UCSD-AML1 (cell line): Measurements from ENCODE around the gene MYEOV.
A peak's percentile ranks its signal among the peaks of the same experiment; 100 is the strongest.

Experiments
- DNase-seq: peaks from one replicate; lab custom pipeline; 2025; ENCODE audit not compliant: unreplicated experiment; lab: John Stamatoyannopoulos, UW

The MYEOV gene

DNA sequence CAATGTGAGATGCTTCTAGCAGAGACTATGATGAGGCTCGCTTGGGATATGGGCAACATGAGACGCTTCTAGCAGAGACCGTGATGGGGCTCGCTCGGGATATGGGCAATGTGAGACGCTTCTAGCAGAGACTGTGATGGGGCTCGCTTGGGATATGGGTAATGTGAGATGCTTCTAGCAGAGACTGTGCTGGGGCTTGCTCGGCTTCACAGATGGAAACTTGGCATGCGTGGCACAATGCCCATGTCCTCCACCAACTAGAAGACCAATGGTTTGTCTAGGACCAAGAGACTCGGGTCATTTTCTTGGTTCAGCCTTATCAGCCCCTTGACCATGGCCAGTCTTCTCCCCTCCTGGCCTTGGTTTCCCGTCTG lies 7.1 kb downstream of the MYEOV start:
- DNase-seq: no peak

DNA sequence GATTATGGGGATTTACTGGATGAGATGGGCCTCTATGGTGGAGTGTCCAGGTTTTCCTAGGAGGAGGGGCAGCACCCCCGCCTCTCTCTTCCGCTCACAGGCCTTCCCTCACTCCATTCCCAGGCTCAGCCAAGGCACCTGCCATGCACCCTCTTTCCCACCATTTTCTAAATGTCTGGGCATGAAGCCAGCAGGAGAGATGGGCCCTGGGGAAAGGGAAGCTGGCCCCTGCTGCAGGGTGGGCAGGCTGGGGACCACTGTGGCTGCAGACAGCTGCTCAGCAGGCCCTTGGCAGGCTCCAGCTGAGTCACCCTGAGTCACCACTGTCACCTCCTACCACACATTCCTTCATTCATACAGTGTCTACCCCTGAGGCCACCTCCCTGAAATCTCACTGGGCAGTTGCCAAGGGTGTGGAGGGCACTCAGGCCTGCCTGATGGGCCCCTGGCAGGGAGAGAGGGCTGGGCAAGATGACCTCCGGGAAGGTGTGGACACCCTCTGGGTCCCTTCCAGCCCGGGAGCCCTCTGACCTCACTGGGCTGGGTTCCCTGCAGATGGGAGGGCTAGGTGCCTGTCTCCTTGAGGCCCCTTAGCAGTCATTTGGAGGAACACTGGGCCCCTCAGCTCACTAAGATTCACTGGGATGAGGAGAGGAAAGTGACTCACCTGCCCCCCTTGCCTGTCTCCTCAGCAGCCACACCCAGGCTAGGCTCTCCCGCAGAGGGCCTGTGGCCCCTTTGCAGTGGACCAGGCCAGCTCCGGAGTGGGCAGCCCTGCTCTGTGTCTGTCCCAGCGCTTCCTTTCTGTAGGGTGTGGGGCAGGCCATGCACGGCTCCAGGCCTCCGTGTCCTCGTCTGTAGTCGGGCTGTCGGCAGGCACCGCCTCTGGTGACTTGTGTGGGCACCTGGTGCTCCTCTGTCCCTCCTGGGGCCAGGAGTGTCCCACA lies 7.8 kb downstream of the MYEOV start:
- no peak for DNase-seq

DNA sequence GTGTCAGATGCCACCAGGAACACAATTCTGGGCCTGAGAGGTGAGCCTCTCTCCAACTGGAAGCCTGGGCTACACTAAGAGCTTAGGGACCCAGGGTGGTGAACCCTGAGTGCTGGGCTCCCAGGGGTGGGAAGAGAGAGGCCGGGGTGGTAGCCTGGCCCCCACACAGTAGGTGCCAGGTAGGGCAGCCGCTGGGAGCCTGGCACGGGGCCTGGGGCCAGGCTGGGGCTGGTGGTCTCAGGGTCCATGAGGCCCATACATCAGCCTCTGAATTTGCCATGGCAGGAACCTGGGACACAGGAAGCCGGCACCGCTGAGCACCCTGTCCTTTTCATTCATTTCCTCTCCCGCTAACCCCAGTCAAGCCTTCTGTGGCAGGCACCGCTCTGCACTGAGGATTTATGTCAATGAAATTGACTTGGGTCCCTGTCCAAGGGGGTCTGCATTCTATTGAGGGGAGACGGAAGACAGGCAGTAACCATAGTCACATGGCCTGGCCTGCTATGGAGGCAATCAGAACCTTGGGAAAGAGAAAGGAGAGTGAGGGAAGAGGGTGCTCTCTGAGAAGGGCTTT lies 8.6 kb downstream of the MYEOV start:
- DNase-seq: no peak

DNA sequence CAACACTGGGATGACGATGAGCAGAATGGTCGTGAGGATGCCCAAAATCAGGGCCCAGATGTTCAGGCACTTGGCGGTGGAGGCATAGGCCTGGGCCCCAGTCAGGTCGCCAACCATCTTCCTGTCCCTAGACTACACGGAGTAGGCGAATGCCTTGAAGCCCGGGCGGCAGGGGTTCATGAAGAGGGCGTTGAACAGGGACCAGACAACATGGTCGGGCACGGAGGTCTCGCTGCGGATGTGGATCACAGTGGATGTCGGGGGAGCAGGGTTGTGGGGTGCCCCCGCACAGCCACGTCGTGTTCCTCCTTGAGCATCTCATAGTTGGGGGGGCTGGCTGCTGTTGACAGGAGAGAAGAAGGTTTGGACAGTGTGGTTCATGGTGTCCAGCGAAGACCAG lies 9.5 kb downstream of the MYEOV start:
- no peak for DNase-seq

DNA sequence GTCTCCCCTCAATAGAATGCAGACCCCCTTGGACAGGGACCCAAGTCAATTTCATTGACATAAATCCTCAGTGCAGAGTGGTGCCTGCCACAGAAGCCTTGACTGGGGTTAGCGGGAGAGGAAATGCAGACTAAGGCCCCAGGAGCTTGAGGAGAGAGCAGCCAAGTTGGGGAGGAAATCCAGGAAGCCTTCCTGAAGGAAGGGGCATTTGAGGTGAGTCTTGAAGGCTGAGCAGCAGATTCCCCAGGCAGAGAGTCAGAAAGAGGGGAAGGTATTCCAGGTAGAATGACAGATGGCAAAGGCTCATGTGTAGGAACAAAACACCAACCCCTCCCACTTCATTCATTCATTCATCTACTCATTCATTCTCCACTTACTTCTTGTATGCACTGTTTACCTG lies 10.3 kb downstream of the MYEOV start:
- no peak for DNase-seq

DNA sequence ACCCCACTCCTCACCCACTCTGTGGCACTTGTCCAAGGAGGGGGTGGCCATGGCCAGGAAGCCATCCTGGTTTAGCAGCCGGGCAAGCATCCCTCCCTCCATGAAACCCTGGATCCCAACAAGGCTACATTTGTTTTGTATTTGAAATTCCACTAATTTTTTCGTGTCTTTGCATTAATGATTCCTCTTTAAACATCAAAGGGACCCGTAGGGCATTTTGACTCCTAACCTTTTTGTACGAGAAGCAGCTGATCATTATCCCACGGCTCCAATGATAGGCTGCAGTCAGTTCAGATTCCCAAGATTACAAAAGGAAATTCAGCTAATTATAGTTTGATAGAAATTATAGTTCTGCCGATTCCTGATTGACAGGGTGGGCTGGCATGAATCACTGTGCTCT lies 10.7 kb downstream of the MYEOV start:
- DNase-seq: no peak

DNA sequence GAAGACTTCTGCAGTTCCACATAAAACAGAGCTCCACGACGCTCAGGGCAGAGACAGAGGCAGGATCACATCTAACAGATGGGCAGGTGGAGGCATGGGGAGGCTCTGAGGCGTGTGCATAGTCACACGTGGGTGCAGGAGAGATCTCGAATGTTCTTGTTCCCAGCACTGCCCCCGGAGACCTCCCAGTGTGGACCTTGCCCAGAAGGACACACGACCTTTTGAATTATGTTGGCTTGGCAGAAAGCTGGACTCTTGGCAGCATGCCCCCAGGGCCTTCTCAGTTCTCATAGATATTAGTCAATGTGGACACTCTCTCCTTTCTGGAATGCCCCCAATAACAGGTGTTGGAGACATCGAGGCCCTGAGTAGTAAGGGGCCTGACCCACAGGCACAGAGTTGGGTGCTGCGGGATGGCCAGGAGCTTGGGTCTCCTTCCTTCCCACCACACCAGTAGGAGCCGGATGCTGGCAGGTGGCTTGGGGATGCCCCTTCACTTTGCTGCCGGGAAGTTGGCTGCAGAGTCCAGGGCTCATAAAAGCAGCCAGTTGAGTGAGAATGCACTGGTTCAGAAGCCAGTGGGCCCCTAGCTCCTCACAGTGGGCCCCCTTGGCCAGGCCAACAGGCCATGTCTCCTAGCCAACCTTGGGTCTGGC lies 12.1 kb downstream of the MYEOV start:
- no peak for DNase-seq

DNA sequence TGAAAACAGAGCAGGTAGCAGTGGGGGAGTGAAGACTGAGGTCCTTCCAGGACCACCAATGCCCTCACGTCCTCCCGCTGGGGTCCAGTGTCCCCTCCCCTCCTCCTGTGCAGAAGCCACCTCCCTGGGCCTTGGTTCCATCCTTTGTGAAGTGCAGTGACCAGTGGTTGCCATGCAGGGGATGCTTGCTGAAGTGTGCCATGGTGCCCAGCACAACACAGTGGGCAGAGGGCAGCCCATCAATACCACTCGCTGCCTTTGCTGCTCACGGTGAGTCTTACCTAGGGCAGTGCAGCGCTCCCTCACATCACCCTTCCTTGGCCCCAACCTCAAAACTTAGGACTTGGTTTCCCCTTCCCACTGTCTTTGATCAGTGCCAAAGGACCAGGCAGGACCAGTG lies 12.9 kb downstream of the MYEOV start:
- DNase-seq: no peak

DNA sequence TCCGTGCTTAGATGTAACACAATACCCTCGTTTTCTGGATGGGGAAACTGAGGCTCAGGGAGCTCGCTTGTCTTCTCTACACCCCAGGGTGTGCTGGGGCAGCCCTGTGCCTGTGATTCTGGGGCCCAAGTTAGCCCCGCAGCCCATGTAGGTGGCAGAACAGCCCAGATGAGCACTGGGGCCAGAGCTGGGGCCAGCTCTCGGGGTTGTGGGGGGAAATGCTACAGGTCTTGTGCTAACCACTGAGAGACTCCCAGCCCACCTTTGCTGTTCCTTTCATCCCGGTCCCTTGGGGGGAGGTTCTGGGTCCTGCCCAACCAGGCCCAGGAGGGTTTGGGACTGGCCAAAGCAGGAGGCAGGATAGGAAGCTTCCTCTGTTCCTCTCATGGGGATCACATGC lies 13.5 kb downstream of the MYEOV start:
- DNase-seq: no peak

DNA sequence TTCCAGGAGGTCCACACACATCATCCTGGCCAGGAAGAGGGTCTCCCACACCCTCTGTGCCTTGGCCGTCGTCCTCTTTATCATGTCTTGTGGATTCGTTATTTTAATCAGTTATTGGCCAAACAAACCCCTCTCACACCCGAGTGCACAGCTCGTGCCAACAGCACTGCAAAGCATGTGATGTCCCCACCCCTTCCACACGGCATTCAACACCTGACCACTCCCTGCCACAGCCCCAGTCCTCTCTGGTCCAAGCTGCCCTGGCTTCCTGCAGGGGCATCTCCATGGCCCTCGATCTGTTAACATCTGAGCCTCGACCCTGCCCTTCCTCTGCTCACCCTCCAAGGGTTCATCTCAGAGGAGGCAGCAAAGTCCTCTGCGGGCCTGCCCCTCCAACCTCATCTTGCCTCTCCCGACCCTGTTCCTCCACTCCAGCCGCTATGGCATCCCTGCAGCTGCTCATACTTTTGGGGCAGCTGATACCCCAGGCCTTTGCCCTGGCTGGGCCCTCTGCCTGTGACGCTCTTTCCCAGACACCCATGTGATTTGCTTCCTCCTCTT lies 14.0 kb downstream of the MYEOV start:
- no peak for DNase-seq

DNA sequence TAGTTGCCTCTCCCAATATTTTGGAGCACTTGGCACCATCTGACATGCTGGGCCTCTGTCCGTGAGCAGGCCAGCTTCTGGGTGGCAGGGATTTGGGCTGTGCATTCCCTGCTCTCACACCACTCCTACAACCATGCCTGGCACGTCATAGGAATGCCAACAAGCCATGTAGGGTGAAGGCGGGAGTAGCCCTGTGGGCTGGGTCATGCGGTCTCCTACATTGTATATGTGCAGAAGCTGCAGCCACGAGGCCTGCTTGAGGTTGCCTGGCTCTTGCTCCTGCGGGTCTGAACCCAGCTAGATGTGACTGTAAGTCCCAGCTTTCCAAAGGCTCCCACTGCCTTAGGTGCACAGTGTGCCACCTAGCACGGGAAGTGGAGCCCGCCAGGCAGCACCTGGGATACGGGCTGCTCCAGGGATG lies 14.5 kb downstream of the MYEOV start:
- no peak for DNase-seq

DNA sequence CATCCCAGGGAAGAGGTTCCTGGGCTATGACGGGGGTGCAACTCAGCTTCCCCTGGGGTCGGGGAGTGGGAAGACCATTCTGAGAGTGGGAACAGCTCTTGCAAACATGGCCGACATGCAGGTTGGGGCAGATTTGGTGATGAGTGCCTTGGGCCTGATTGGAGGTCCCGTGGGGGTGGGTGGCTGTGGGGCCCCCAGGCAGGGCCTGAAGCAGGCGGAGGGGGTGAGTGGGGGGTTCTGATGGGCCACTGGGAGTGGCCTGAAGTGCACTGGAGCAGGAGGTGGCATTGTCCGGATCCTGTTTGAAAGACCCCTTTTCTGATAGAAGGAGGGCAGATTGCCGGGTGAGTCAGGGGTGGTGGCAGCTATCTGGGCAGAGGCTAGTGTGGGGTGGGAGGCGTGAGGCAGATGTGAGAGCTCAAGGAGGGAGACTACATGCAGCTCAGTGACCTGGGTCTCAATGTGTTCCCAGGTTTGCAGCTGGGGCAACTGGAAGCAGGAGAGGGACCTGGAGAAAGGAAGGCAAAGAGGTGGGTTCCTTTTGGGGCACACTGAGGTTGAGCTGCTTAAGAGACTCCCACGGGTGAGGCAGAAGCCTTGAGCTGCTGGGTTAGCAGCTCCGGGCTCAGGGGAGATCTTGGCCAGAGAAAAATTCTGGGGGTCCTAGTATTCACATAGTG lies 15.1 kb downstream of the MYEOV start:
- DNase-seq: no peak

DNA sequence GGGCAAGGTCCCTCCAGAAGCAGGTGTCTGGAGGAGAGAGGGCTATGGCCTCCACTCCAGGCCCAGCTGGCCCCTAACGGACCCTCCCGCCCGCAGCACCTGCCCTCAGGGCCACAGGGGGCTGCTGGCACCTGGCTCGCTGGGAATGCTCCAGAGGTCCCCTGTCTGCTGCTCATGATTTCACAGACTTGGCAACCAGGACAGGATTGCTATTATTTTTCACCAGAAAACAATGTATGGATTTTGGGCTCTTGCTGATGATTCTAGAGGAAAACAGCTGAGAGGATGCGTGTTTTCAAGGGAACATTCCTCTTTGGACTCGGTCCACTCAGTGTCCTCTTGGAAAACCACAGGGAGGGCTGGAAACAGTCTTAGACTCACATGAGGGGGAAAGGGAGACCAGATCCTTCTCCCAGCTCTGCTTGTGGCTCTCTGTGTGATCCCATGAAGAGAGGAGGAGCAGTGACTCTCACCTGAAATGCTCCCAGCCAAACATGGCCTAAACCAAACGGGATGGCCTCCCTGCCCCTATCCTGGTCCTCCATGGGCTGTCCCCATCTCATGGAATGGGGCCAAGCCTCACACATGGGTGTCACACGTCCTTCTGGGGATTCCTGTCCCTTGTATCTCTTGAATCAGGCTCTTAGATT lies 15.8 kb downstream of the MYEOV start:
- DNase-seq: no peak

DNA sequence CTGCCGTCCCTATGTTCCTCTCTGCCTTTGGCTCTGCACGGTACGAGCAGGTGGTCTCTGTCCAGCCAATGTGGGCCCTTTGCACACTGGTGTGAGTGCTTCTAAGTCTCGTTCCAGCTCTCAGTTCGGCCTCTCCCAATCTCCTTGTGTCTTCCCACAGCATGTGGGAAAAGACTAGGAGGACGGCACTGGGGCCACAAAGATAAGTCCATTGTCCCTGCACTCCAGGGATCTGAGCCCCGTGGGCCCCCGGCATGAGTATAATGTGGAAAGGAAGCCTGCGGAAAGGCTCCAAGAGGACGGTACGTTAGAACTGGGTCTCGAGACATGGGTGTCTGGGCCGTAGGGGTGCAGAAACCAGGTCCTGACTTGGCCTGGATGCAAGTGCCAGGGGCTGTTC lies 16.4 kb downstream of the MYEOV start:
- DNase-seq: no peak

DNA sequence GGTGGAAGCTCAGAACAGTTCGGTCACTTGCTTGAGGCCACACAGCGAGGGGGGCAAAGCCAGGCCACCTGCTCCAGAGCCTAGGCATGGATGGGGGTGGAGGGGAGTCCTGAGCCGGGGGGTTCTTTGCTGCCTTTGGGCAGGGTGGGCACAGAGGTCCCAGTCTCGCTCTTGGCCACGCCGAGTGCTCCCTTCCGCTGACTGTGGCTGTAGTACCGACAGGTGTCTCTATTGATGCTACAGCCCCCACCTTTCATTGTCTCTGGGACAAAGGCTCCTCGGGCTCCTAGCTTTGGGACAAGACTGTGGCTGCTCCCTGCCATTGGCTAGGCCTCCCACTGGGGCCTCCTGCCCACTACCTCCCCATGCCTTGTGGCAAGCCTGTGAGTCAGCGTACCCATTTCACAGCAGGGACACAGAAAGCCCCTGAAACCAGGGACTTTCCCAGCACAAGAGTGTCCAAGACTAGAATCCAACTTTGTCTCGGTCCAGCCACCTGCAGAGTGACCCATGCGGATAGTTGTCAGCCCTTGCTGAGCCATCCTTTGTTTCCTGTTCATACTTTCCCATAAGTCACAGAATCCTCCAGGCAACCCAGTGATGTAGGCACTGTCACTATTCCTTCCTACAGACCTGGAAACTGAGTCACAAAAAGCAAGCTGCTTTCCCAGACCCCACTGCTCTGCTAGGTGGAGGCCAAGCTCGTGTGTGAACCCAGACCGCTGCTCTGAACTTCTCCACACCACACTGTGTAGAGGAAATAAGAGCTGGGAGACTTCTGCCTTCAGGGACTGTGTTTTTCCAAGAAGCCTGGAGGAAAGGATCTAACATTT lies 17.2 kb downstream of the MYEOV start:
- DNase-seq: no peak

DNA sequence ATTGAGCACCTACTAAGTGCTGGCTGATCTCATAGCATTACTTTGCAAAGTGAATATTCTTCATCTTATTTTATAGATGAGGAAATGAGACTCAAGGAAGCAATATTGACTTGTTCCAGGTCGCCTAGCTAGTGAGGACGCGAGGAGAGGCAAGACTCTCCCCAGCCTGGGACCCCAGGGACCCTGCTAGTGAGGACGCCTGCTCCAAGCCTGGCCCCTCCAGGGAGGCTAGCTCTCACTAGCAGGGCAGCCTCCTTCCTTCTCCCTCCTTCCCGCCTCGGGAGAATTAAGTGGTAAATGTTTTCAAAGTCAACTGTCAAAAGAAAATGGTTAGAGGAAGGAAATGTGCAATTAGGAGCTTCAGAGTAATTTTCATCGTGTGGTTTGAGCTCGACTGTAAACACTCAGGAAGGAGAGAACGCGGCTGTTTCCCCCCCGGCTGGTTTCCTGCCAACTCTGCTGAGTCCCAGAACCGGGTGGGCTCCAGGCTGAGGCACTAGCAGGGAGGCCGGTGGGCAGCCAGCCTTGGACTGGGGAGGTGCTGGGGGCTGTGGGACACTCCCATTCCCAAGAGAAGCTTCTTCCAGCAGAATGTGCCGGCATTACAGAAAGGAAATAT lies 17.9 kb downstream of the MYEOV start:
- peak; percentile 83 for DNase-seq

DNA sequence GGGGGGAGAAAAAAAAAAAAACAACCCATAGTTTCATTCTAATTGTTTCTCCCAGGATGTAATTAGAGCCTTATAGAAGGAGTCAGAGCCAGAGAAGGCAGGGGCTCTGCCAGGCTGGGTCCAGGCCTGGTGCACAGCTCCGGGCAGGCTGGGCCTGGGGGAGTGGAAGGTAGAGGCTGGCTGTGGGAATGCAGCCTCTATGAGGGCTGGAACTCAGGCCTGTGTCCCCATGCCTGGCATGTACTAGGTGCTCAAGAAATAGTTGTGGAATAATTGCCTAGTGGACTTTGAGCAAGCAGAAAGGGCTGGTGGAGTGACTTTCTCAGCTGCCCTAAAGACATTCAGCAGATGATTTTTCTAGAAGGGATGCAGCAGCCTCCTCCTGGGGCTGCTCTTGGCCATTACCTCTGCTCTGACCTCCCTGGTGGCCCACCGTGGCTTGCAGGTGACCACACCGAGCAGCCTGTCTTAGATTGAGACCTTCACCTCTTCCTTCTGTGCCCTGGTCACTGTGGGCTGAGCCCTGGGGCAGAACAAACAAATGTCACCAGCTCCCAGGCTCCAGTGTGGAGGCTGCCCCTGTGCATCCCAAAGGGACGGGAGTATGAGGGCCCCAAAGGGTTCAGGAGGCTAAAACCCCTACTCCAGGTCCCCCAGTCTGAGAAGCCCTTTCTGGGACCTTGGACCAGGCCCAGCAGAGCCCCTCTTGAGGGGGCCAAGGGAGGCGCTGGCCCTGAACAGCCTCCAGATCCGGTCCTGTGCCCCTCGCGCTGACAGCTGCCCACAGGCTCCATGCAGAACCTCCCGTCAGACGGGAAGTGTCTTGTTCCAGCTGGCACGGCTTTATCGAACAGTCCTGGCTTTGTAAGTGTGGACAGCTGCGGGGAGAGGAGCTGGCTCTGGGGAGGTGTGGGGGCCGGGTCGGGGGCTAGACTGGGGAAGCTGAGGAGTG lies 18.8 kb downstream of the MYEOV start:
- no peak for DNase-seq

DNA sequence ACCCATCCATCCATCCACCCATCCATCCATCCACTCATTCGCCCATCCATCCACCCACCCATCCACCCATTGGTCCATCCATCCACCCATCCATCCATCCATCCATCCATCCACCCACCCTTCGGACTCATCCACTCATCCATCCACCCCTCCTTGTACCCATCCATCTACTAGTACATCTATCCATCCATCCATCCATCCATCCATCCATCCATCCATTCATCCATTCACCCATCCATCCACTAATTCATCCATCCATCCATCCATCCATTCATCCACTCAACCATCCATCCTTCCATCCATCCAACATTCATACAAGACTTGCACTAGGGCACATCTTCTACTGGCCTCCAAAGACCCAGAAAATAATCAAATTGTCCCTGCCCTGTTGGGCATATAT lies 20.0 kb downstream of the MYEOV start:
- no peak for DNase-seq
